Endodermal cell (in vitro differentiated cells): Measurements from ENCODE around the gene CWC25. TPM values are rescaled to one million over a fixed set of nuclear protein-coding genes. Genes with fewer than 3 reads are reported as not detected.
A peak's percentile ranks its signal among the peaks of the same experiment; 100 is the strongest.

Experiments used
- DNase-seq: peaks from one replicate; pipeline ENCODE4 v3.0.0-alpha.2; 2017
- H3K27ac ChIP-seq: 2 replicates; pipeline ENCODE4 v1.5.1; 2013; ENCODE audit warnings: mild to moderate bottlenecking, low read depth, low read length, moderate library complexity
- H3K27me3 ChIP-seq: 2 replicates; pipeline ENCODE4 v1.6.1; 2013; ENCODE audit warnings: mild to moderate bottlenecking, low read length, moderate library complexity; ENCODE audit not compliant: insufficient read depth, control insufficient read depth, poor library complexity, severe bottlenecking
- H3K36me3 ChIP-seq: 2 replicates; pipeline ENCODE4 v1.7.0; 2013; ENCODE audit warnings: mild to moderate bottlenecking, low read length, moderate library complexity; ENCODE audit not compliant: control insufficient read depth, insufficient read depth
- H3K4me1 ChIP-seq: one replicate; pipeline ENCODE4 v1.7.0; 2013; ENCODE audit warnings: low read length; ENCODE audit not compliant: control insufficient read depth, insufficient read depth
- H3K4me3 ChIP-seq: 2 replicates; pipeline ENCODE4 v1.5.1; 2013; ENCODE audit warnings: mild to moderate bottlenecking, low read length, moderate library complexity
- H3K9ac ChIP-seq: 2 replicates; pipeline ENCODE4 v1.6.1; 2013; ENCODE audit warnings: mild to moderate bottlenecking, low read length, moderate library complexity; ENCODE audit not compliant: poor library complexity, severe bottlenecking; ENCODE audit errors: extremely low read depth
- H3K9me3 ChIP-seq: 2 replicates; pipeline ENCODE4 v1.6.1; 2013; ENCODE audit warnings: mild to moderate bottlenecking, low read length, moderate library complexity; ENCODE audit not compliant: control insufficient read depth
- H3K27ac Mint-ChIP-seq: 2 replicates; pipeline ENCODE4 v1.8.0; 2020; ENCODE audit warnings: mixed read lengths
- H3K27me3 Mint-ChIP-seq: 2 replicates; pipeline ENCODE4 v1.8.0; 2021; ENCODE audit warnings: mild to moderate bottlenecking, mixed read lengths; ENCODE audit not compliant: insufficient read depth
- H3K36me3 Mint-ChIP-seq: 2 replicates; pipeline ENCODE4 v1.8.0; 2020; ENCODE audit warnings: low read depth, mixed read lengths
- H3K4me1 Mint-ChIP-seq: 2 replicates; pipeline ENCODE4 v1.8.0; 2020; ENCODE audit warnings: mixed read lengths
- H3K4me3 Mint-ChIP-seq: 2 replicates; pipeline ENCODE4 v1.8.0; 2020; ENCODE audit warnings: mild to moderate bottlenecking, moderate library complexity, mixed read lengths
- H3K9me3 Mint-ChIP-seq: 2 replicates; pipeline ENCODE4 v1.8.0; 2020; ENCODE audit warnings: mild to moderate bottlenecking, mixed read lengths
- WGBS, 2 experiments: methylation state at CpG; one replicate each; pipeline versions ENCODE4 v1.1.5 to v1.1.7; 2013; ENCODE audit warnings: missing lambda C conversion rate in 2 of 2, mixed read lengths in 1 of 2; ENCODE audit not compliant: insufficient coverage in 1 of 2, insufficient read length in 1 of 2; 5-methylcytosine and 5-hydroxymethylcytosine counted together
- total RNA-seq, 2 donors: library from RNA; stranded (reverse); fragmentation: NEBNext Ultra II Directional in 1 of 2; extraction: Animal tissue kit (Norgen Biotek cat#: 25700) in 1 of 2; gene quantifications; 2 replicates in 1 of 2; 3 replicates in 1 of 2; pipeline ENCODE4 v1.2.1, GENCODE V29; 2021
- TF ChIP-seq, protein P1 (sequence below): fragments of 200-600 bp; sonication (generic); conservative IDR thresholded peaks from 2 replicates; pipeline ENCODE4 v1.5.0; 2021; ENCODE audit warnings: antibody characterized with exemption, mild to moderate bottlenecking

CWC25 gene
- total RNA-seq, 2 donors from 2014 or later, result 14.6 to 15.0 TPM

DNA sequence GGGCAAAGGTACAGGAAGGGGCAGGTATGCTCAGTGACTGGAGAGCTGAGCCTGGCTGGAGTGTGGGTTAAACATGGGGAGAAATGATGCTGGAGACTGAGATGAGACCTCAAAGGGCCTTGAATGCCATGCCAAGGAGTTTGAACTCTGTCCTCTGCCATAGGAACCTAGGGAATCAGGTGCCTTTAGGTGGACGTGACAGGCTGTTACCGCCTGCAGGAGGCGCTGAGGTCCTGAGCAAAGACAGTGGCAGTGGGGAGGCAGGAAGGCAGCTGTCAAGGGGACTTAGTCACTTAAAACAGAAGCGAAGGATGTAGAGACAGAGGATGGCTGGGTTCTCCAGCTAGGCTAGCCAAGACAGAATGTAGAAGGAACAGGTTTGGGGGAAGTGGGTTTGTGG, 63.5 kb downstream of the CWC25 start:
- Histone ChIP-seq H3K27me3 (no peaks in the 10 kb centered on the region), H3K4me1 (no peaks in the 10 kb centered on the region), H3K27ac (no peak overlapping the region), H3K36me3 (peaks cover 80% of the 10 kb centered on the region), H3K9me3 (no peaks in the 10 kb centered on the region), H3K4me3 (no peak overlapping the region), H3K9ac (no peak overlapping the region)
- Mint-ChIP-seq H3K9me3 (no peaks in the 10 kb centered on the region), H3K27me3 (no peaks in the 10 kb centered on the region), H3K4me3 (no peak overlapping the region), H3K27ac (no peak overlapping the region), H3K36me3 (peaks cover 51% of the 10 kb centered on the region), H3K4me1 (no peaks in the 10 kb centered on the region)
- TF ChIP-seq, protein P1, sequence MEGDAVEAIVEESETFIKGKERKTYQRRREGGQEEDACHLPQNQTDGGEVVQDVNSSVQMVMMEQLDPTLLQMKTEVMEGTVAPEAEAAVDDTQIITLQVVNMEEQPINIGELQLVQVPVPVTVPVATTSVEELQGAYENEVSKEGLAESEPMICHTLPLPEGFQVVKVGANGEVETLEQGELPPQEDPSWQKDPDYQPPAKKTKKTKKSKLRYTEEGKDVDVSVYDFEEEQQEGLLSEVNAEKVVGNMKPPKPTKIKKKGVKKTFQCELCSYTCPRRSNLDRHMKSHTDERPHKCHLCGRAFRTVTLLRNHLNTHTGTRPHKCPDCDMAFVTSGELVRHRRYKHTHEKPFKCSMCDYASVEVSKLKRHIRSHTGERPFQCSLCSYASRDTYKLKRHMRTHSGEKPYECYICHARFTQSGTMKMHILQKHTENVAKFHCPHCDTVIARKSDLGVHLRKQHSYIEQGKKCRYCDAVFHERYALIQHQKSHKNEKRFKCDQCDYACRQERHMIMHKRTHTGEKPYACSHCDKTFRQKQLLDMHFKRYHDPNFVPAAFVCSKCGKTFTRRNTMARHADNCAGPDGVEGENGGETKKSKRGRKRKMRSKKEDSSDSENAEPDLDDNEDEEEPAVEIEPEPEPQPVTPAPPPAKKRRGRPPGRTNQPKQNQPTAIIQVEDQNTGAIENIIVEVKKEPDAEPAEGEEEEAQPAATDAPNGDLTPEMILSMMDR, result peak; percentile 88
- DNase-seq, result peak; percentile 94
- WGBS, 2 experiments, result 73 to 80% methylated on average over 1 to 4 of the region's 4 CpGs

DNA sequence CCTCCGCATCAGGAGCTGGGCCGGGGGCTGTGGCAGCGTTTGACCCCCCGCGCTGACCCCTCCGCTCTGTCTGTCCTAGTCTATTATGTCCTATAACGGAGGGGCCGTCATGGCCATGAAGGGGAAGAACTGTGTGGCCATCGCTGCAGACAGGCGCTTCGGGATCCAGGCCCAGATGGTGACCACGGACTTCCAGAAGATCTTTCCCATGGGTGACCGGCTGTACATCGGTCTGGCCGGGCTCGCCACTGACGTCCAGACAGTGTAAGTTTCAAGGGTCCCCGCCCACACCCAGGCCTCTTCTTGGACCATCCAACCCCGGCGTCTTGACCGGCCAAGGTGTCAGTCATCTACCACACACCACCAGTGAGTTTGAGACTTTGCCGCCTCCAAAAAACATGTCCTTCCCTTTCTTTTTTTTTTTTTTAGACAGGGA, 72.0 kb downstream of the CWC25 start:
- peaks cover 9% of the 10 kb centered on the region for H3K4me1 Mint-ChIP-seq
- H3K4me3 Mint-ChIP-seq, result peak overlapping the region; percentile 92
- H3K27me3 Mint-ChIP-seq, result no peaks in the 10 kb centered on the region
- no peaks in the 10 kb centered on the region for H3K9me3 Mint-ChIP-seq
- TF ChIP-seq, protein P1, result no peak
- H3K27ac Mint-ChIP-seq, result peak overlapping the region; percentile 97
- Histone ChIP-seq H3K27ac (no peak overlapping the region), H3K36me3 (peaks cover 33% of the 10 kb centered on the region), H3K4me3 (peak overlapping the region; percentile 99), H3K27me3 (no peaks in the 10 kb centered on the region), H3K9ac (peak overlapping the region; percentile 80), H3K4me1 (no peaks in the 10 kb centered on the region), H3K9me3 (no peaks in the 10 kb centered on the region)
- H3K36me3 Mint-ChIP-seq, result peaks cover 22% of the 10 kb centered on the region
- DNase-seq, result no peak
- WGBS, 2 experiments, result 8 to 15% methylated on average over 19 to 22 of the region's 22 CpGs

DNA sequence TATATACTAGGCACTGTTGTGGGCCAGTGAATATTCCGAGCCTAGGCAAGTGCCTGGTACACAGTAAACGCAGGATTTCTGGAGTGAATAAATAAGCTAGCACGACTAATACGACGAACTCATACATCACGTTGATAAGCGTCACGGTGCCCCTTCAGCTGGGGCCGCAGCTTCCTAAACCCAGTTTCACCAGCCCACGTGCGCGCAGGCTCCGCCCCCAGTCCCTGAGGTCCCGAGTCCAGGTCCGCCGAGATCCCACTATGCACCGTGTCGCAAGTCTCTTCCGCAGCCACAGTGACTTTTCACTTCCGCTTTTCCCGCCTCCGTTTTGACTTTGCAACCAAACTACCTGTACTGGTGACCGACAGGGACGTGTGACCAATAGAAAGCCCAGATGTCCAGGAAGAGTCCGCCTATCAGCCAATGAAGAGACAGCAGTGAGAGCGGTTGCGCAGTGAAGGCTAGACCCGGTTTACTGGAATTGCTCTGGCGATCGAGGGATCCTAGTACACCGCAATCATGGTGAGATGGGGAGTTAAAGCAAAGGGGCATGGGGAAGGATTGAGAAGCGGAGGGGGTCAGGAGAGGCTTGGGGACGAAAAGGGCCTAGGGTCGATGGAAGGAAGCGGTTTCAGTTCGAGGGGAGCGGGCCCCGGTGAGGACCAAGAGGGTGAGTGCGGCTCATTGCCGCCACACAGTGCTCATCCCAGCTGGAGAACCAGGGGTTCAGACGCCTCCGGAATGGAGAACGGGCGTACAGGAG, 72.6 kb downstream of the CWC25 start, which contains the start of gene PSMB3:
Gene PSMB3, plus strand, starts transcription at position 434 of the 763 bp plus-strand sequence. Its CDS starts 86 bp downstream, at position 520.
- 0 to 1% methylated on average over 33 to 44 of the region's 44 CpGs for WGBS, 2 experiments
- H3K36me3 Mint-ChIP-seq, result peaks cover 18% of the 10 kb centered on the region
- TF ChIP-seq, protein P1, result no peak
- no peaks in the 10 kb centered on the region for H3K27me3 Mint-ChIP-seq
- H3K27ac Mint-ChIP-seq, result peak within 1 kb of the TSS; percentile 98
- peak within 1 kb of the TSS; percentile 80 for H3K9ac ChIP-seq
- peak; percentile 100 for DNase-seq
- no peaks in the 10 kb centered on the region for H3K9me3 ChIP-seq
- peaks cover 9% of the 10 kb centered on the region for H3K4me1 Mint-ChIP-seq
- peak within 1 kb of the TSS; percentile 92 for H3K4me3 Mint-ChIP-seq
- no peaks in the 10 kb centered on the region for H3K9me3 Mint-ChIP-seq
- no peaks in the 10 kb centered on the region for H3K4me1 ChIP-seq
- no peaks in the 10 kb centered on the region for H3K27me3 ChIP-seq
- H3K4me3 ChIP-seq, result peak within 1 kb of the TSS; percentile 99
- peak within 1 kb of the TSS; percentile 58 for H3K27ac ChIP-seq
- peaks cover 27% of the 10 kb centered on the region for H3K36me3 ChIP-seq
